PC-9 (cell line): ENCODE measurements around the gene NDRG2. TPM values are rescaled to one million over a fixed set of nuclear protein-coding genes. Genes with fewer than 3 reads are reported as not detected.
A peak's percentile ranks its signal among the peaks of the same experiment; 100 is the strongest.

Experiments used
- BruUV-seq: library from RNA; stranded (reverse); fragments of 400-500 nt; replicated peaks from 2 replicates; lab custom pipeline; 2021; lab: Mats Ljungman, UMichigan
- CTCF ChIA-PET: fragments of 300-600 bp; sonication (Branson Sonifier 250); formaldehyde crosslinking; loops from one replicate; lab custom pipeline; 2022; ENCODE audit warnings: antibody characterized with exemption; lab: Charles Lee
- POLR2A ChIA-PET: fragments of 300-600 bp; sonication (Branson Sonifier 250); formaldehyde crosslinking; loops from one replicate; lab custom pipeline; 2022; ENCODE audit warnings: antibody characterized with exemption; ENCODE audit not compliant: unreplicated experiment; lab: Charles Lee
- DNase-seq, 2 experiments: peaks; one replicate each; pipeline versions ENCODE4 v3.0.0 to v3.0.0-alpha.2; 2015 to 2022; ENCODE audit warnings: mixed read lengths in 1 of 2
- H2AFZ ChIP-seq: fragments of 200-600 bp; sonication (generic); 2 replicates; pipeline ENCODE4 v1.8.1; 2017; ENCODE audit warnings: antibody characterized with exemption
- H3F3A ChIP-seq: fragments of 200-600 bp; sonication (generic); 2 replicates; pipeline ENCODE4 v1.8.1; 2017; ENCODE audit warnings: antibody characterized with exemption, mild to moderate bottlenecking, low read depth; ENCODE audit not compliant: insufficient read depth
- H3K27ac ChIP-seq: fragments of 200-600 bp; sonication (generic); 2 replicates; pipeline ENCODE4 v1.6.1; 2016; ENCODE audit warnings: mixed run types
- H3K27me3 ChIP-seq: fragments of 200-600 bp; sonication (generic); 2 replicates; pipeline ENCODE4 v1.6.1; 2016; ENCODE audit warnings: low read depth, mixed run types; ENCODE audit not compliant: insufficient read depth
- H3K36me3 ChIP-seq: fragments of 200-600 bp; sonication (generic); 2 replicates; pipeline ENCODE4 v1.6.1; 2016; ENCODE audit warnings: low read depth, mixed run types
- H3K4me1 ChIP-seq: fragments of 200-600 bp; sonication (generic); replicated peaks from 2 replicates; pipeline ENCODE4 v1.6.1; 2016; ENCODE audit warnings: mixed run types; ENCODE audit not compliant: insufficient read depth
- H3K4me2 ChIP-seq: fragments of 200-600 bp; sonication (generic); 2 replicates; pipeline ENCODE4 v1.6.1; 2017; ENCODE audit warnings: mixed run types
- H3K4me3 ChIP-seq: fragments of 200-600 bp; sonication (generic); 2 replicates; pipeline ENCODE4 v1.6.1; 2016; ENCODE audit warnings: mixed run types
- H3K79me2 ChIP-seq: fragments of 200-600 bp; sonication (generic); 2 replicates; pipeline ENCODE4 v1.6.1; 2017; ENCODE audit warnings: low read depth, mixed run types
- H3K9me2 ChIP-seq: fragments of 200-600 bp; sonication (generic); 2 replicates; pipeline ENCODE4 v1.8.1; 2017; ENCODE audit warnings: mild to moderate bottlenecking; ENCODE audit not compliant: insufficient read depth
- H3K9me3 ChIP-seq: fragments of 200-600 bp; sonication (generic); 2 replicates; pipeline ENCODE4 v1.8.1; 2016; ENCODE audit warnings: low read depth; ENCODE audit not compliant: insufficient read depth
- H4K20me1 ChIP-seq: fragments of 200-600 bp; sonication (generic); 2 replicates; pipeline ENCODE4 v1.8.1; 2017; ENCODE audit not compliant: insufficient read depth
- CTCF ChIP-seq: fragments of 200-600 bp; sonication (generic); conservative IDR thresholded peaks from 2 replicates; pipeline ENCODE4 v1.6.1; 2017; ENCODE audit warnings: mixed run types, antibody characterized with exemption, mild to moderate bottlenecking, moderate library complexity
- EZH2 ChIP-seq: fragments of 200-600 bp; sonication (generic); IDR thresholded peaks from 2 replicates; pipeline ENCODE4 v1.8.0; 2017; ENCODE audit warnings: antibody characterized with exemption, low read depth
- intact Hi-C: fragments of 100-400 bp; cut with micrococcal nuclease; formaldehyde crosslinking; loops from one replicate; pipeline ENCODE4 v1.10.0; 2022; ENCODE audit not compliant: unreplicated experiment
- total RNA-seq: library from RNA; stranded (reverse); gene quantifications from 2 replicates; pipeline ENCODE4 v1.2.3, GENCODE V29; 2021

NDRG2 gene
- total RNA-seq, 1 experiment from 2014 or later = 12.2 TPM

- no peak overlapping the region for H3K4me3 ChIP-seq
- ChIA-PET POLR2A (interaction anchor here (0.6 kb wide), 1 partner anchor 264 kb away, joined by 3 read pairs; the partner anchor contains the start of gene RNASE1), CTCF (interaction anchor here (0.7 to 2.2 kb wide), 3 partner anchors 38 to 853 kb away, joined by 4 to 19 read pairs (median 5); no protein-coding TSS in a partner anchor)
- no peaks in the 10 kb centered on the region for H3K79me2 ChIP-seq
- no TSS peak for BruUV-seq
- no peak for DNase-seq
- H3K27me3 ChIP-seq = no peaks in the 10 kb centered on the region; the same call in none of the 2 replicates
- peak; percentile 36; the same call in 1 of the 2 replicates for TF ChIP-seq CTCF
- no peak for TF ChIP-seq EZH2
- no peaks in the 10 kb centered on the region for H3K9me3 ChIP-seq
- no peaks in the 10 kb centered on the region for H3F3A ChIP-seq
- intact Hi-C loops = loop anchor here (5.0 to 10.0 kb wide), 2 partner anchors 52 to 490 kb away; no protein-coding TSS in a partner anchor
- H3K4me2 ChIP-seq = no peak overlapping the region
- H3K36me3 ChIP-seq = no peaks in the 10 kb centered on the region
- H4K20me1 ChIP-seq = no peaks in the 10 kb centered on the region
- H2AFZ ChIP-seq = no peak overlapping the region
- H3K27ac ChIP-seq = no peak overlapping the region
- H3K9me2 ChIP-seq = no peaks in the 10 kb centered on the region
- H3K4me1 ChIP-seq = no peaks in the 10 kb centered on the region
These were observed 42.1 kb upstream of the NDRG2 start for GRCh38 chr14:21066882-21067502.

- Histone ChIP-seq H3K79me2 (no peaks in the 10 kb centered on the region), H3K27ac (no peak overlapping the region), H2AFZ (no peak overlapping the region), H3K9me2 (no peaks in the 10 kb centered on the region), H3K4me1 (no peaks in the 10 kb centered on the region), H4K20me1 (no peaks in the 10 kb centered on the region), H3K4me2 (no peak overlapping the region), H3K36me3 (no peaks in the 10 kb centered on the region), H3K4me3 (no peak overlapping the region), H3K9me3 (no peaks in the 10 kb centered on the region), H3K27me3 (no peaks in the 10 kb centered on the region; the same call in 1 of the 2 replicates), H3F3A (no peaks in the 10 kb centered on the region)
- intact Hi-C loops = loop anchor here (10.0 kb wide), 1 partner anchor 49 kb away; no protein-coding TSS in a partner anchor
- no TSS peak for BruUV-seq
- TF ChIP-seq EZH2 (no peak), CTCF (no peak)
- no peak for DNase-seq
- POLR2A ChIA-PET = no interaction called here
- CTCF ChIA-PET = no interaction called here
These were observed 38.6 kb upstream of the NDRG2 start for GRCh38 chr14:21063479-21063878.

- no peaks in the 10 kb centered on the region for H3K36me3 ChIP-seq
- TF ChIP-seq EZH2 (no peak), CTCF (no peak)
- H3K4me1 ChIP-seq = no peaks in the 10 kb centered on the region
- no peaks in the 10 kb centered on the region for H3K9me2 ChIP-seq
- no peak for DNase-seq
- no peaks in the 10 kb centered on the region for H3K27me3 ChIP-seq
- CTCF ChIA-PET = no interaction called here
- H2AFZ ChIP-seq = no peak overlapping the region
- H3K27ac ChIP-seq = no peak overlapping the region
- H3F3A ChIP-seq = no peaks in the 10 kb centered on the region
- POLR2A ChIA-PET = no interaction called here
- intact Hi-C loops = loop anchor here (10.0 kb wide), 1 partner anchor 47 kb away; no protein-coding TSS in a partner anchor
- no peak overlapping the region for H3K4me2 ChIP-seq
- H3K9me3 ChIP-seq = no peaks in the 10 kb centered on the region
- no peaks in the 10 kb centered on the region for H4K20me1 ChIP-seq
- BruUV-seq = no TSS peak
- H3K4me3 ChIP-seq = no peak overlapping the region
- H3K79me2 ChIP-seq = no peaks in the 10 kb centered on the region
These were observed 36.4 kb upstream of the NDRG2 start for GRCh38 chr14:21061347-21061668.
